ENCODE results near the gene MAD1L1. TPM values are rescaled to one million over a fixed set of nuclear protein-coding genes. Genes with fewer than 3 reads are reported as not detected.

The MAD1L1 gene
- total and polyA plus RNA-seq, 2 of the 4 experiments (the other 2 are of a cell fraction) = 29.0 to 40.9 TPM

GRCh38 chr7:2095436-2095835, 137.3 kb downstream of the MAD1L1 start:
- Histone ChIP-seq H2AK5ac (ENCODE audit: low read depth, low read length) (no peak overlapping the region), H3K56ac (ENCODE audit: extremely low read depth, insufficient read depth, low read length) (no peak overlapping the region), H2BK5ac (ENCODE audit: low read depth, low read length, poor library complexity, severe bottlenecking) (no peak overlapping the region), H3K9me1 (ENCODE audit: insufficient read depth, low read length) (peaks cover 9% of the 10 kb centered on the region; the same call in 1 of the 2 replicates), H3K18ac (ENCODE audit: low read depth, low read length) (no peak overlapping the region), H2AK9ac (replicated peaks; ENCODE audit: low read depth, low read length, poor library complexity) (no peak overlapping the region), H4K20me1 (ENCODE audit: insufficient read depth, low read length) (no peaks in the 10 kb centered on the region), H3K9ac (ENCODE audit: low read depth, low read length) (no peak overlapping the region), H3K4me3 (ENCODE audit: insufficient read depth, low read depth, low read length) (no peak overlapping the region), H3K36me3 (ENCODE audit: control insufficient read depth, insufficient read depth, low read length) (no peaks in the 10 kb centered on the region), H3K9me3 (ENCODE audit: control insufficient read depth, insufficient read depth, low read length) (no peaks in the 10 kb centered on the region), H3K79me1 (ENCODE audit: low read depth in 1 of 2, low read length in 2 of 2) (peaks cover 3 to 22% of the 10 kb centered on the region in 2 experiments; a peak in 3 of 4 replicates), H4K91ac (ENCODE audit: insufficient read depth, low read depth, low read length) (no peak overlapping the region), H2BK120ac (ENCODE audit: low read depth, low read length) (no peak overlapping the region), H3K27me3 (ENCODE audit: control insufficient read depth, insufficient read depth, low read length) (no peaks in the 10 kb centered on the region), H3K14ac (replicated peaks; ENCODE audit: low read depth, low read length) (no peak overlapping the region), H4K5ac (ENCODE audit: low read depth, low read length) (no peak overlapping the region), H3K23ac (ENCODE audit: low read depth, low read length) (no peak overlapping the region), H3K4me1 (ENCODE audit: control insufficient read depth, insufficient read depth, low read length) (peaks cover 11% of the 10 kb centered on the region), H2BK20ac (ENCODE audit: low read depth, low read length) (no peak overlapping the region), H2BK15ac (ENCODE audit: low read depth, low read length) (no peak overlapping the region), H4K8ac (ENCODE audit: low read depth in 2 of 2, low read length in 2 of 2) (no peak overlapping the region), H3K4ac (ENCODE audit: low read depth, low read length) (no peak overlapping the region), H3K27ac (ENCODE audit: insufficient read depth, low read length) (no peak overlapping the region), H2AFZ (replicated peaks; ENCODE audit: low read length, poor library complexity) (no peak overlapping the region), H3K4me2 (ENCODE audit: low read depth, low read length) (no peak overlapping the region)
- POLR2A ChIA-PET (ENCODE audit: unreplicated experiment) = no interaction called here
- dilution Hi-C loops (cut with HindIII; ENCODE audit: low sequenced_read_pairs, unreplicated experiment) (no loop called here), intact Hi-C loops (cut with micrococcal nuclease) (no loop called here), in situ Hi-C loops (cut with MboI; ENCODE audit: low sequenced_read_pairs) (no loop called here)
- DNase-seq (no peak), ATAC-seq (ENCODE audit: low read depth) (no peak)
- no TSS peak for BruUV-seq (replicated peaks)
- 89% methylated on average over 10 of the region's 20 CpGs; no CpG with 5 or more reads in 1 of the 2 experiments for WGBS, 2 experiments (ENCODE audit: extremely low coverage in 2 of 2, insufficient read length in 1 of 2)
- CTCF ChIA-PET = no interaction called here
- TF ChIP-seq NFE2L2 (IDR thresholded peaks at IDR 0.05; ENCODE audit: low read depth, low read length) = no peak
- TF ChIP-seq CHD1 (IDR thresholded peaks at IDR 0.05; ENCODE audit: low read depth, low read length) = no peak
- TF ChIP-seq BHLHE40 (IDR thresholded peaks at IDR 0.05; ENCODE audit: low read depth, low read length) = no peak
- TF ChIP-seq RAD21 (IDR thresholded peaks at IDR 0.05; ENCODE audit: low read length) = no peak
- no peak for TF ChIP-seq RFX5 (IDR thresholded peaks at IDR 0.05; ENCODE audit: low read depth, low read length)
- TF ChIP-seq MAFK (IDR thresholded peaks at IDR 0.05; ENCODE audit: low read depth, low read length) = no peak
